ENCODE measurements around the gene SULF2. TPM values are rescaled to one million over a fixed set of nuclear protein-coding genes. Genes with fewer than 3 reads are reported as not detected.

The SULF2 gene
- total and polyA plus RNA-seq, 3 donors from 2014 or later: 61.5 to 117 (median 95.6) TPM

DNA sequence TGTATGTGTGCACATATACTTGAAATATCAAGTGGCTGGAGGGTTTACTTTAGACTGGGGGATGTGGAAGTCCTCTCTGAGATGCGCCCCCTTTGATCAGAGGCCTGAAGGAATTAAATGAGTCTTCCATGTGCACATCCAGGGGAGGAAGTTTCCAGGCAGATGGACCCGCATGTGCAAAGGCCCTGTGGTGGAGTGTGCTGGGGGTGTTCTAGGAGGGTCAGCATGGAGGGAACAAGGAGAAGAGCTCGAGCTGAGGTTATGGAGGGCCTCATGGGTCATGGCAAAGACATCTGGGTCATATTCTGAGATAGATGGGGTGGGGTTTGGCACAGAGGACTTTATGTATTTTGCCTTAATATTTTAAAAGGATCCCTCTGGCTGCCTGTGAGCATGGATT, 17.7 kb upstream of the SULF2 start:
- intact Hi-C loops (cut with DNase I; ENCODE audit: low total_unique reads): no loop called here
- Histone ChIP-seq H3K27ac (no peak overlapping the region), H3K36me3 (ENCODE audit: low read depth, missing control alignments) (no peaks in the 10 kb centered on the region), H3K27me3 (no peaks in the 10 kb centered on the region), H3K4me1 (no peaks in the 10 kb centered on the region), H3K9me3 (no peaks in the 10 kb centered on the region), H3K4me3 (no peak overlapping the region)
- 88 to 90% methylated on average over 3 of the region's 3 CpGs for WGBS, 2 donors
- no peak for TF ChIP-seq POLR2A (IDR thresholded peaks at IDR 0.05)
- TF ChIP-seq, protein P1, sequence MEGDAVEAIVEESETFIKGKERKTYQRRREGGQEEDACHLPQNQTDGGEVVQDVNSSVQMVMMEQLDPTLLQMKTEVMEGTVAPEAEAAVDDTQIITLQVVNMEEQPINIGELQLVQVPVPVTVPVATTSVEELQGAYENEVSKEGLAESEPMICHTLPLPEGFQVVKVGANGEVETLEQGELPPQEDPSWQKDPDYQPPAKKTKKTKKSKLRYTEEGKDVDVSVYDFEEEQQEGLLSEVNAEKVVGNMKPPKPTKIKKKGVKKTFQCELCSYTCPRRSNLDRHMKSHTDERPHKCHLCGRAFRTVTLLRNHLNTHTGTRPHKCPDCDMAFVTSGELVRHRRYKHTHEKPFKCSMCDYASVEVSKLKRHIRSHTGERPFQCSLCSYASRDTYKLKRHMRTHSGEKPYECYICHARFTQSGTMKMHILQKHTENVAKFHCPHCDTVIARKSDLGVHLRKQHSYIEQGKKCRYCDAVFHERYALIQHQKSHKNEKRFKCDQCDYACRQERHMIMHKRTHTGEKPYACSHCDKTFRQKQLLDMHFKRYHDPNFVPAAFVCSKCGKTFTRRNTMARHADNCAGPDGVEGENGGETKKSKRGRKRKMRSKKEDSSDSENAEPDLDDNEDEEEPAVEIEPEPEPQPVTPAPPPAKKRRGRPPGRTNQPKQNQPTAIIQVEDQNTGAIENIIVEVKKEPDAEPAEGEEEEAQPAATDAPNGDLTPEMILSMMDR (IDR thresholded peaks at IDR 0.05): no peak
- DNase-seq: no peak

DNA sequence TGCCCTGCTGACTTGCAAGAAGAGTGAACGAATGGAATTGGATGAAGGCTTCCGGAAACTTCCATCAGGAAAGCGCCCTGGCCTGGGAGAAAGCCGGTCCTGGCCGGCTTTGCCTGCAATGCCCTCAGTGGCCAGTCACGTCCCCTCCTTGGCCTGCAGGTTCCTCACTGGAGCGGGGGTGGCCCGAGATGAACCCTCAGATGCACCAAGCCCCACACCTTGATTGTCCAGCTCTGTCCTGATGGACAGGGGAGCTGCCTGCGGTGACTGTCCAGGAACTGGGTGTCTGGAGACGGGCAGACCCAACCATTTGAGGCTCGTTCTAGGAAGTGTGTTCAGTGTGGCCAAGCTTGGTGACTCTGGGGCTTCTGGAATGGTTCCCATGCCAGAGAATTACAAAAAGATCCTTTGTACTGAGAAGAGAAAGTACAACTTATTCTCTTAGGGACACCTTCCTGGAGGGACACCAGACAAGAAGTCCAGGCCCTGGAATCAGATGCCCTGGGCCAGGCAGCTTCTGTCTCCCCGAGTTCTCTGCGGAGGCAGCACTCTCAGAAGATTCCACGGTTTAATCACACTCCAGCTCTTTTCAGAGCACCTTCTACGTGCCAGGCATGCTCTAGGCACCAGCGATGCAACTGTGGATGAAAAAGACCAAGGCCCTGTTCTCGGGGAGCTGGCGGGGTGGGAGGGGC, 17.1 kb upstream of the SULF2 start:
- 66 to 68% methylated on average over 13 to 18 of the region's 18 CpGs for WGBS, 2 donors
- intact Hi-C loops (cut with DNase I; ENCODE audit: low total_unique reads): no loop called here
- Histone ChIP-seq H3K4me1 (no peaks in the 10 kb centered on the region), H3K27me3 (no peaks in the 10 kb centered on the region), H3K36me3 (ENCODE audit: low read depth, missing control alignments) (no peaks in the 10 kb centered on the region), H3K9me3 (no peaks in the 10 kb centered on the region), H3K27ac (no peak overlapping the region), H3K4me3 (no peak overlapping the region)
- no peak for DNase-seq
- TF ChIP-seq, protein P1 (IDR thresholded peaks at IDR 0.05): no peak
- TF ChIP-seq POLR2A (IDR thresholded peaks at IDR 0.05): no peak

DNA sequence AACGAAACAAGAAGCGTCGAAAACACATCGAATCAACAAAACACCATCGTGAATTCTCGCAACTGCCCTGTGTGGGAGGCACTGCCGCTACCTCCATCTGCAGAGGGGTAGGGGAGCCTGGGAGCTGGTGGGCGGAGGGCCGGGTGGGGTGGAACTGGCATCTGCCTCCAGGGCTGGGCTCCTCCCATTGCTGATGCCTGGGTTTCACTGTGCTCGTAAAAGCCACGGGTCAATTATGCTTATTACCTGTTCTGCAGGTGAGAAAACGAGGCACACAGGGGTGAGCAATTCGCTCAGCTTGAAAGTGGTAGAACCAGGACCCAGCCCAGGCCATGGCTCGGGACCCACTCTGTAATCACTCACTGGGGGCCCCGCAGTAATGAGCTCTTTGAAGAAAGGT, 16.5 kb upstream of the SULF2 start:
- WGBS, 2 donors: 79 to 82% methylated on average over 12 to 15 of the region's 15 CpGs

DNA sequence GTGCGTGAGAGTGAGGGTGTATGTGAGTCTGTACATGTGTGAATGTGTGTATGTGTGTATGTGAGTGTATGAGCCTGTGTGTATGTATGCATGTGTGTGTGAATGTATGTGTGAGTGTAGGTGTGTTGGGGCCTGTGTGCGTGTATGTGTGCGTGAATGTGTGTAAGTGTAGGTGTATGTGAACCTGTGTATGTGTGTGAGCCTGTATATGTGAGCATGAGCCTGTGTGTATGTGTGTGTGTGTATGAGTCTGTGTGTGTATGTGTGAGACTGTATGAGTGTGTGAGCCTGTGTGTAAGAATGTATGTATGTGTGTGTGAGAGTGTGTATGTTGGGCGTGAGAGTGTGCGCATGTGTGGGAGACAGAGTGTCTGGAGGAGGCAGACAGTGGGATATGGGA, 15.8 kb upstream of the SULF2 start:
- Histone ChIP-seq H3K4me3 (no peak overlapping the region), H3K4me1 (no peaks in the 10 kb centered on the region), H3K27me3 (no peaks in the 10 kb centered on the region), H3K9me3 (no peaks in the 10 kb centered on the region), H3K27ac (no peak overlapping the region), H3K36me3 (ENCODE audit: low read depth, missing control alignments) (no peaks in the 10 kb centered on the region)
- TF ChIP-seq, protein P1 (IDR thresholded peaks at IDR 0.05): no peak
- TF ChIP-seq POLR2A (IDR thresholded peaks at IDR 0.05): no peak
- DNase-seq: no peak
- intact Hi-C loops (cut with DNase I; ENCODE audit: low total_unique reads): no loop called here
- whole genome bisulfite sequencing, 2 donors: 93 to 96% methylated on average over 5 of the region's 5 CpGs

More for the DNA sequence above, 16.5 kb upstream of the SULF2 start:
- Histone ChIP-seq H3K4me3 (no peak overlapping the region), H3K36me3 (ENCODE audit: low read depth, missing control alignments) (no peaks in the 10 kb centered on the region), H3K27ac (no peak overlapping the region), H3K27me3 (no peaks in the 10 kb centered on the region), H3K9me3 (no peaks in the 10 kb centered on the region), H3K4me1 (no peaks in the 10 kb centered on the region)
- DNase-seq: no peak
- TF ChIP-seq, protein P1 (IDR thresholded peaks at IDR 0.05): no peak
- no peak for TF ChIP-seq POLR2A (IDR thresholded peaks at IDR 0.05)
- intact Hi-C loops (cut with DNase I; ENCODE audit: low total_unique reads): no loop called here

DNA sequence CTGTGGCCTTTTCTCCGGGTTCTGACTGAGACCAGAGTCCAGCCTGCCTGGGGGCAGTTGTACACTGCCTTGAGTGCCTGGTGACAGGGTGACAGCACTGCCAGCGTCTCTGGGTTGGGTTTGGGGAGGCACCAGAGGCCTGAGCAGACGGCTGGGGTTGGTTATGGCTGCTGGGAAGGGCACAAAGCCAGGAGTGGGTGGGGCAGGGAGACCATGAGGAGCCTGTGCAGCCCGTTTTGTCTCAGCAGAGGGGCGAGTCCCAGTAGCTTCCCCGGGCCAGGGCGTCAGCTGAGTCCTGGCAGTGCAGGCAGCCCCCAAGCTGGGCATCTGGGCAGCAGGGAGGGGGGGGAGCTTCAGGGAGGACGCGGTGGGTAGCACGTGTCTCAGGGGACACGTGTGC, 15.3 kb upstream of the SULF2 start:
- Histone ChIP-seq H3K9me3 (no peaks in the 10 kb centered on the region), H3K27ac (no peak overlapping the region), H3K4me1 (no peaks in the 10 kb centered on the region), H3K36me3 (ENCODE audit: low read depth, missing control alignments) (no peaks in the 10 kb centered on the region), H3K4me3 (no peak overlapping the region), H3K27me3 (no peaks in the 10 kb centered on the region)
- DNase-seq: no peak
- TF ChIP-seq, protein P1 (IDR thresholded peaks at IDR 0.05): no peak
- TF ChIP-seq POLR2A (IDR thresholded peaks at IDR 0.05): no peak
- WGBS, 2 donors: 74 to 81% methylated on average over 11 of the region's 11 CpGs
- intact Hi-C loops (cut with DNase I; ENCODE audit: low total_unique reads): no loop called here

Data from testis (tissue), 3 donors.